Keratinocyte (primary cell): Measurements from ENCODE around the gene SCTR.

Source experiments
- EZH2 ChIP-seq: IDR thresholded peaks from one replicate; pipeline ENCODE4 v1.6.1; 2012; ENCODE audit warnings: inconsistent platforms, mild to moderate bottlenecking, low read length, moderate library complexity
- TF ChIP-seq, protein P1 (sequence below), 3 experiments: IDR thresholded peaks in 1 of 3; conservative IDR thresholded peaks in 1 of 3; optimal IDR thresholded peaks in 1 of 3; 2 replicates in 2 of 3; 3 replicates in 1 of 3; pipeline versions ENCODE3 to v1.5.1; 2011; ENCODE audit warnings: low read length in 3 of 3, mild to moderate bottlenecking in 3 of 3, moderate library complexity in 2 of 3, control low read depth in 1 of 3, inconsistent platforms in 1 of 3; ENCODE audit not compliant: insufficient read depth in 2 of 3; ENCODE audit errors: extremely low read depth in 1 of 3

DNA sequence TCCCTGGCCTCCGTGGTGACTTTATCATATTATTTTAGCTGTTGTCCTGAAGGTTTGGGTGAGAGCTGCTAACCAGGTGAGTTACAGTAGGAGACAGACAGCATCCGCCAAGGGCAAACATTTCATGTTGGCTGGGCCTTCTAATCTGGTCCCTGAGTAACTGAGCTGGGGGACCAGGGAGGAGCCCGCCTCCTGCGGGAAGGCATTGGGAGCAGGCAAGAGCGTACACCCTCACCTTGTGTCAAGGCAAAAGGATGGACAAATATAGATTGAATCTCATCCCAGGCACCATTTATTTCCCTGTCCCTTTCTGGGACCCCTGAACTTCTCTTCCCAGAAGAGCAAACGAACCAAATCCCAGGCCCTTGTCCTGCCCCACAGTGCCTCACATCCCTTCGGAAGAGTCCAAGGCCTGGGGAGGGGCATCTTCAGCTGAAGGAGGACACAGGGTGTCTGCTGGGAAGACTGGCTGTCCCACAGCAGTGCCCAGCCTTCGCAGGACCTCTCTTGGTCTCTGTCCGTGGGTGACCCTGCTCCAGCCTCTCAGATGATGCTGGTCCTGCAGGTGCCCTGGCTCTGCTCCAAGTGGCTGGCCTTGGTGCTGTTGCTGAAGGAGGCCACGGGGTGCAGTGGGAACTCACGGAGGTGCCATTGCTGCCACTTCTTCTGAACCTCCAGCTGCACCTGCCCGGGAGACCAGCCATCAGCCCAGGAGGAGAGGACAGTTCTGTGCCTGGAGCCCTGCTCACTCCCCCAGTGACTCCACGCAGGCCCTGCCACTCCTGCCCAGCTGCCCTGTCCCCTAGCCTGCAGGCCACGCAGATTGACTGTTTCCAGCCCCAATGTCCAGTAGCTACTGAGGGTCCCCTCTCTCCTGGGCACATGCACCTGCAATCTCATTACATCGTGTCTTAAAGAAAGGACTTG is 84.4 kb downstream of the SCTR start:
- TF ChIP-seq, protein P1, sequence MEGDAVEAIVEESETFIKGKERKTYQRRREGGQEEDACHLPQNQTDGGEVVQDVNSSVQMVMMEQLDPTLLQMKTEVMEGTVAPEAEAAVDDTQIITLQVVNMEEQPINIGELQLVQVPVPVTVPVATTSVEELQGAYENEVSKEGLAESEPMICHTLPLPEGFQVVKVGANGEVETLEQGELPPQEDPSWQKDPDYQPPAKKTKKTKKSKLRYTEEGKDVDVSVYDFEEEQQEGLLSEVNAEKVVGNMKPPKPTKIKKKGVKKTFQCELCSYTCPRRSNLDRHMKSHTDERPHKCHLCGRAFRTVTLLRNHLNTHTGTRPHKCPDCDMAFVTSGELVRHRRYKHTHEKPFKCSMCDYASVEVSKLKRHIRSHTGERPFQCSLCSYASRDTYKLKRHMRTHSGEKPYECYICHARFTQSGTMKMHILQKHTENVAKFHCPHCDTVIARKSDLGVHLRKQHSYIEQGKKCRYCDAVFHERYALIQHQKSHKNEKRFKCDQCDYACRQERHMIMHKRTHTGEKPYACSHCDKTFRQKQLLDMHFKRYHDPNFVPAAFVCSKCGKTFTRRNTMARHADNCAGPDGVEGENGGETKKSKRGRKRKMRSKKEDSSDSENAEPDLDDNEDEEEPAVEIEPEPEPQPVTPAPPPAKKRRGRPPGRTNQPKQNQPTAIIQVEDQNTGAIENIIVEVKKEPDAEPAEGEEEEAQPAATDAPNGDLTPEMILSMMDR (optimal IDR thresholded peaks at IDR 0.05 in 1 of 3, IDR thresholded peaks at IDR 0.05 in 1 of 3, conservative IDR thresholded peaks at IDR 0.05 in 1 of 3; ENCODE audit: extremely low read depth in 1 of 3, insufficient read depth in 2 of 3, low read length in 3 of 3): no peak
- no peak for TF ChIP-seq EZH2
